ENCODE data around the gene UHRF1. TPM values are rescaled to one million over a fixed set of nuclear protein-coding genes. Genes with fewer than 3 reads are reported as not detected.
"Not testable (repeated sequence)": the region's sequence is repeated elsewhere in the genome, so short reads cannot be mapped to it uniquely, and the experiment has no call there.

Gene UHRF1
- polyA plus RNA-seq, 1 donor: 40.1 TPM

DNA sequence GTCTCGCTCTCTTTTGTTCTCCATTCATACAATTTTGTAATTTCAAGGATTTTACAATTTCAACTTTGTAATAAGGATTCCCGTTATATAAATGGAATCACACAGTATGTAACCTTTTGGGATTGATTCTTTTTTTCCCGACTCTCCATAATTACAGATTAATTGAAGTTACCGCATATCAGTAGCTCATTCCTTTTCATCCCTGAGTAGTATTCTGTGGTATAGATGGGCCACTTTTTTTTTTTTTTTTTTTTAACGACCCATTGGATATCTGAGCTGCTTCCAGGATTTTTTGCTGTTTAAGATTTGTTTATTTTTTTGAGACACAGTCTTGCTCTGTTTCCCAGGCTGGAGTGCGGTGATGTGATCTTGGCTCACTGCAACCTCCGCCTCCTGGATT is 27.8 kb downstream of the UHRF1 start:
- no peak for DNase-seq

DNA sequence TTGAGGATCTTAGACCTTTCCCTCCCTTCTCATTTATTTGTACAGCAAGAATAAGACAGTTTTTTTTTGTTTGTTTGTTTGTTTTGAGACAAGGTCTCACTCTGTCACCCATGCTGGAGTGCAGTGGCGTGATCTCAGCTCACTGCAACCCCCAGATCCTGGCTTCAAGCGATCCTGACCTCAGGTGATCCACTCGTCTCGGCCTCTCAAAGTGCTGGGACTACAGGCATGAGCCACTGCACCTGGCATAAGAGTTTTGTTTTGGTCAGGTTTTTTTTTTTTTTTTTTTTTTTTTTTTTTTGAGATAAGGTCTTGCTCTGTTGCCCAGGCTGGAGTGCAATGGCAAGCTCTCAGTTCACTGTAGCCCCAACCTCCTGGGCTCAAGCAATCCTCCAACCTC is 29.2 kb downstream of the UHRF1 start:
- not testable (repeated sequence) for DNase-seq

DNA sequence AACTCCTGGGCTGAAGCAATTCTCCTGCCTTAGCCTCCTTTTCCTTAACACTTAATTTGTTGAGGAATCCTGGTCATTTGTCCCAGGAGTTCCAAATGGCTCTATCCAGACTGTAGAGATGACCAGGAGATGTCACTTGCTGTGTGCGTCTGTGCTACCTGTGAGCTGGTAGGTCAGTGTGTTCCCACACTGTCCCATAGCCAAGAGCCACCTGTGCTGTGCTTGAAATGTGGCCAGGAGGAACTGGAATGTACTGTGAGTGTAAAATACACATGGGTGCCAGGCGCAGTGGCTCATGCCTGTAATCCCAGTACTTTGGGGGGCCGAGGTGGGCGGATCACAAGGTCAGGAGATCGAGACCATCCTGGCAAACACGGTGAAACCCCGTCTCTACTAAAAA is 30.2 kb downstream of the UHRF1 start:
- DNase-seq: no peak

DNA sequence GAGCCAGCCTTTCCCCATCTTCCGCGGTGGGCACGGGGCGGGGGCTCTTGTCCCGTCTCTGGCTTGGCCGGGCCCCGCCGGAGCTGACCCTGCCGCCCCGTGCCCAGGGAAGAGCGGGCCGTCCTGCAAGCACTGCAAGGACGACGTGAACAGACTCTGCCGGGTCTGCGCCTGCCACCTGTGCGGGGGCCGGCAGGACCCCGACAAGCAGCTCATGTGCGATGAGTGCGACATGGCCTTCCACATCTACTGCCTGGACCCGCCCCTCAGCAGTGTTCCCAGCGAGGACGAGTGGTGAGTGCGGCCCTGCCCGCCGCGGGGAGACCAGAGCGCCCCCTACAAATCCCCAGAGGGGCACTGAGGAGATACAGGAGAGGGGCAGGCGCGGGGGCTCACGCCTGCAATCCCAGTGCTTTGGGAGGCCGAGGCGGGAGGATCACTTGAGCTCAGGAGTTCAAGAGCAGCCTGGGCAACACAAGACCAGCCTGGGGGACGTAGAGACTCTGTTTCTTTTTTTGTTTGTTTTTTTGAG is 32.4 kb downstream of the UHRF1 start:
- not testable (repeated sequence) for DNase-seq

DNA sequence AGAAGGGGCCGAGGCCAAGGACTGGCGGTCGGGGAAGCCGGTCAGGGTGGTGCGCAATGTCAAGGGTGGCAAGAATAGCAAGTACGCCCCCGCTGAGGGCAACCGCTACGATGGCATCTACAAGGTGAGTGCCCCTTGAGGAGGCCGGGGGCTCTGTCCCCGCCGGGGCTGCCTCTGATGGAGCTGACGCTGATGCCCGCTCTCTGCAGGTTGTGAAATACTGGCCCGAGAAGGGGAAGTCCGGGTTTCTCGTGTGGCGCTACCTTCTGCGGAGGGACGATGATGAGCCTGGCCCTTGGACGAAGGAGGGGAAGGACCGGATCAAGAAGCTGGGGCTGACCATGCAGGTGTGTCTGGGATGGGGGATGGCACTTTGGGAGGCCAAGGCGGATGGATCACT is 41.3 kb downstream of the UHRF1 start:
- DNase-seq: not testable (repeated sequence)

DNA sequence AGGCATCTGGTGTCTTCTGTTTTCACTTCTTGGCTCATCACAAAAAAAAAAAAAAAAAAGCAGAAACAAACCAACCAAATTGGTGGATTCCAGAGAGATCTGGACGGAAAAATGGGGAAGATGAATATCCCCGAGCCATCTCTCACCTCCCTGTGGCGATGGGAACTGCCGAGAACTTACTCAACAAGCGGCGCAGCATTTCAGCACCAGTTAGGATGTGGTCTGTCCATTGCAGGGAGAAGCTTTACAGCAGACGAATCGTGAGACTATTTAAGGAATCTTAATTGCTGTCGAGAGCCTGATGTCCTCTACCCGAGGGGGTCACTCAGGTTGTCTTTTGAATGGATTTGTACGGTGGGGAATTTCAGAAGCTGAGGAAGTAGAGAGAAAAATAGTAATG is 42.4 kb downstream of the UHRF1 start:
- DNase-seq: no peak

DNA sequence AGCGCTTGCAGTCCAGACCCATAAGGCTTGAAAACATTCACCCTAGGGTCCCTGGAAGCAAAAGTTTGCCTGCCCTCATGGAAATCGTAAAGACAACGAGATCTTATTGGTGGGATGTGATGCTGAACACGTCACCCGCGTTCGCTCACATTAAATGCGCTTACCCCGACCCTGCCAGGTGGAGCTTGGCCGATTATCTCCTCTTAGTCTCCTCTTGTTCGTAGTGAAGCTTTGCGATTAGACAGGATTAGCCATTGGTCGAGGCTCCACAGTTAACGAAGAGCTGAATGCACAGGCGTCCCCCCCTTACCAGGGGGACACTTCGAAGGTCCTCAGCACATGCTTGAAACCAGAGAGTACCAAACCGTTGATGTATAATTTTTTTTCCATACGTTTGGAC is 43.6 kb downstream of the UHRF1 start:
- DNase-seq: no peak

DNA sequence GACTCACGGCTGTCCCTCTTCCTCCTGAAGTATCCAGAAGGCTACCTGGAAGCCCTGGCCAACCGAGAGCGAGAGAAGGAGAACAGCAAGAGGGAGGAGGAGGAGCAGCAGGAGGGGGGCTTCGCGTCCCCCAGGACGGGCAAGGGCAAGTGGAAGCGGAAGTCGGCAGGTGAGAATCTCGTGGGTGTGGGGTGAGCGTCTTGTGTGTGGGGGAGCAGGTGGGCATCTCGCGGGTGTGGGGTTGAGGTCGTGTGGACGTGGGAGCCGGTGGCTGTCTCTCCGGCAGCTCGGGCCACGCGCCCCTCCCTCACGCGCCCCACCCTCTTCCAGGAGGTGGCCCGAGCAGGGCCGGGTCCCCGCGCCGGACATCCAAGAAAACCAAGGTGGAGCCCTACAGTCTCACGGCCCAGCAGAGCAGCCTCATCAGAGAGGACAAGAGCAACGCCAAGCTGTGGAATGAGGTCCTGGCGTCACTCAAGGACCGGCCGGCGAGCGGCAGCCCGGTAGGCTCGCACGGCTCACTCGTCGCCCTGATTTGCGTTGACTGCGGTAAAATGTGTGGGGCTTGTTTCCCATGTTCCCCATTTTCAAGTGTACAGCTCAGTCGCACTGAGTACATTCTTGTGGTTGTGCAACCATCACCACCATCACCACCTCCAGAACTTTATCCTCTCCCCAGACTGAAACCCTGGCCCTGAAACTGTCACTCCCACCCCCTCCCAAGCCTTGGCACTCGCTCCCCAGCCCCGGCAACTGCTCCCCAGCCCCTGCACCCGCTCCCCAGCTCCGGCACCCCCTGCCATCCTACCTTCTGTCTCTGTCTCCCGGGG is 45.2 kb downstream of the UHRF1 start:
- DNase-seq: not testable (repeated sequence)

DNA sequence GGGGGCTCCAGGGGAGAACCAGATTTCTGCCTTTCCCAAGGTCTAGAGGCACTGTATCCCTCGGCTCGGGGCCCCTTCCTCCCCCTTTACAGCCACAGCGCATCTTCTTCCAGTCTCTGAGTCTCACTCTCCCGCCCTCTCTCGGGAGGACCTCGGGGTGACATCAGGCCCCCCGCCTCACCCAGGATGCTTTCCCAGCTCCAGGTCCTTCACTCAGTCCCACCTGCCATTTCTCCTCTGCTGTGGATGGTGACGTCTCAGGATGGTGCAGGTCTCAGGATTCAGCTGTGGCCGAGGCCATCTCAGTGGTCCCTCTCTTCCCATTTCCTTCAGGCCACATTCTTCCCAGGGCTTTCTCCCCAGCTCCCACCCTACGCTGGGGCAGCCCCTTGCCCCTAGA is 46.0 kb downstream of the UHRF1 start:
- no peak for DNase-seq

DNA sequence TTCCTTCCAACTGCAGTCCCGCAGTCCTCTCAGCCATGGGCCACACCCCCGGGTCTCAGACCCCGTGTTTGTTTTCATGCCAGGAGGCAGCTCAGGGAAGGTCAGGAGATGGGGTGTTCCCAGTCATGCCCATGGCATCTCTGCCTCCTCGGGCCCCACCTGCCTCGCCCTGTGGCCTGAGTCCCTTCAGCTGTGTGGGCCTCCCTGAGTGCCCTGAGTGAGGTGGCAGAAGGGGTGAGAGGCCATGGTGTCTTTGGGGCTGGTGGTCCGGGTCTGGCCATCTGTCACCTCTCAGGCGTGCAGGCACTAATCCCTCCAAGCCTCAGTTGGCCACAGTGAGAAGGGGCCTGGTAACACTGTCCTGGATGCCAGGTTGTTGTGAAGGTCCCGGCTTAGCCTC is 48.7 kb downstream of the UHRF1 start:
- DNase-seq: no peak

DNA sequence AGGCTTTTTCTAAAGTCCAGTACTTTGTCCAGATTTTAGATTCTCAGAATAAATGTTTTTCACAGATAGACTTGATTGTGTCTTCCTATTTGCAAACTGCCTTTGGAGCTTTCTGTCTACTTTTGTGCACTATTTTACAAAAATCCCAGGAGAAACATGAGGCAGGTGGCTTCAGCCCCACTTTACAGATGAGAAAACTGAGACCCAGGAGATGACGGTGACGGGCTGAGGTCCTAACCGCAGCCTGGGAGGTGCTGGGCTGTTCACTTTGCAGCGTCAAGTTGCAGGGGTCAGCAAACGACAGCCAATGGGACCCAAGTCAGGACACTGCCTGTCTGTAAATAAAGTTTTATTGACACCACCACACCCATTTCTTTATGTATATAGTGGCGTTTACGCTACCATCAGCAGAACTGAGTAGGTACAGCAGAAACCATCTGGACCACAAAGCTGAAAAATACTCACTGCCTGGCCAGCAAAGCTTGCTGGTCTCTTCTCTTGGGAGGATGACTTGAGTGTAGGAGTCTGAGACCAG is 52.9 kb downstream of the UHRF1 start:
- no peak for DNase-seq

DNA sequence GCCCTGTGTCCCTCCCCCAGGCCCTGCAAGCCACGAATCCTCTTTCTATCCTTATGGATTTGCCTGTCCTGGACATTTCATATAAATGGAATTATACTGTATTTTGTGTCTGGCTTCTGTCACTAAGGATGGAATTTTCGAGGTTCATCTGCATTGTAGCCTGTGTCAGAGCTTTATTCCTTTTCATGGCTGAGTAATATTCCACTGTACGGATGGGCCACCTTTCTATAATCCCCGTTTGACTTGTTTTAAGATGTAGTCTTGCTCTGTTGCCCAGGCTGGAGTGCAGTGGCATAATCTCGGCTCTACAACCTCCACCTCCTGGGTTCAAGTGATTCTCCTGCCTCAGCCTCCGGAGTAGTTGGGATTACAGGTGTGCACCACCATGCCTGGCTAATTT is 55.8 kb downstream of the UHRF1 start:
- no peak for DNase-seq

DNA sequence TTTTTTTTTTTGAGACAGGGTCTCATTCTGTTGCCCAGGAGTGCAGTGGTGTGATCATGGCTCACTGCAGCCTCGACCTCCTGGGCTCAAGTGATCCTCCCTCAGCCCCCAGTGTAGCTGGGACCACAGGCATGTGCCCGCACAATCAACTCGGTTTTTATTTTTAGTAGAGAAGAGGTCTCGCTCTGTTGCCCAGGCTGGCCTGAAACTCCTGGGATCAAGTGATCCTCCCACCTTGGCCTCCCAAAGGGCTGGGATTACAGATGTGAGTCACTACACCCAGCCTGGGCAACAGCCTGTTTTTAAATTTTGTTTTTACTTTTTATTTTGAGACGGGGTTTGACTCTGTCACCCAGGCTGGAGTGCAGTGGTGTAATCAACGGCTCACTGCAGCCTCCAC is 57.3 kb downstream of the UHRF1 start:
- DNase-seq: no peak

DNA sequence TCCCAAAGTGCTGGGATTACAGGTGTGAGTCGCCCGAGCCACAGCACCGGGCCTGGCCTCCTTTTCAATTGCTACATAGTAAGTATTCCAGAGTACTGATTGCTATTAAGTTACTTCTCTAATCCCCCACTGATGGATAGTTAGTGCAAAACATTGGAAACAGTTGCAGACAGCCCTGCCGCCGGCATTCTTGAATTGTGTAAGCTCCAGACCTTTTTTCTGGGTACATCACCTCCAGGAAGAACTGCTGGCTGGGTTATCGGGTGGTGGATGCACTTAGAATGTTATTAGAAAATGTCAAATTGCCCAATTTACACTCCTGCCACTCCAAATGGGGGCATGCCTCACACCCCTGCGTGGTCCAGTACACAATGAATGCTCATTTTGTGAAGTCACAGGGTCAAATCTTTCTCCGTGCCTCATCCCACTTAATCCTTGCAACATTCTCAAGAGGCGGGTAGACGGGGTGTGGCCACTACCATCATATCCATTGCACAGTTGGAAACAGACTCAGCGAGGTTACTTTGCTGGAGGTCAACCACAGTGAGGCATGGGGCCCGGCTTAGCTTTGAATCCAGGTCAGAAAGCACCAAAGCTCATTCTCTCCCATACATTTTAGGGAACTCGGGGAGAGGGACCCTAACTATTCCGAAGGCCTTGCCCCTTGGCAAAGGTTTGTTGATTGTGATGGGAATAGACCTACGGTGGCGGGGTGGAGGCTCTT is 58.6 kb downstream of the UHRF1 start:
- DNase-seq: no peak

DNA sequence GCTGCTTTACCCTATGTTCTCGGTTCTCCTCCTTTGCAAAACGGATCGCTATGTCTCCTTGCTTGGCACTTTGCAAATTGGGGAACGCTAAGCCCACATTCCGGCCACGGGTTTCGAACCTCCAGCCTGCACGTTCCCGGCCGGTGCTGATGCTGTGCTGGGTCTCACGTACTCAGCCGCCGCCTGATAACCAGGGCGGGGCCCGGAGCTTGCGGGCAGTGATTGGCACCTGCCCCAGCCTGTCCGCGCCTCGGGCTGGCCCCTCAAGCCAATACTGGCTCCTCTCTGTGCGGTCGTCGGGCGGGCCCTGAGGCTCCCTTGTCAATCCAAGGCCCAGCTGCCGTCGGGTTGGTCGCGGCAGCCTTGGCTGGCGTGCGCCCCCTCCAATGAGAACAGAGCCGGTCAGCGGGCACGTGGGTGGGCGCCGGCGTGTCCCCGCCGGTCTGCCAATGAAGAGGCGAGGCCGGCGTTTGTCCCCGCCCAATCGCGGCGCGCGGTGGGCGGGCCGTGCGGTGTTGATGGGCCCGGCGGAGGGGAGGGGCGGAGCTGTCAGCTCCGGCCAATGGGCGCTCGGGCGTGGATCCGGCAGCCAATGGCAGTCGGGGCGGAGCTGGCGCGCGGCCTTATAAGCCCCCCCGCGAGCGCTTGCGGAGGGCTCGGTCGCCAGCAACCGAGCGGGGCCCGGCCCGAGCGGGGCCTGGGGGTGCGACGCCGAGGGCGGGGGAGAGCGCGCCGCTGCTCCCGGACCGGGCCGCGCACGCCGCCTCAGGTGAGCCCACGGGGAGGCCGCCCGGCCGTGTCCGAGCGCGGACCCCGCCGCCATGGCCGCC is 59.4 kb downstream of the UHRF1 start, which contains the start of gene KDM4B:
KDM4B (plus strand) TSS at position 652 of the 830 bp plus-strand sequence. CDS start 63,778 bp downstream, outside the sequence.
- peak; percentile 100 for DNase-seq

DNA sequence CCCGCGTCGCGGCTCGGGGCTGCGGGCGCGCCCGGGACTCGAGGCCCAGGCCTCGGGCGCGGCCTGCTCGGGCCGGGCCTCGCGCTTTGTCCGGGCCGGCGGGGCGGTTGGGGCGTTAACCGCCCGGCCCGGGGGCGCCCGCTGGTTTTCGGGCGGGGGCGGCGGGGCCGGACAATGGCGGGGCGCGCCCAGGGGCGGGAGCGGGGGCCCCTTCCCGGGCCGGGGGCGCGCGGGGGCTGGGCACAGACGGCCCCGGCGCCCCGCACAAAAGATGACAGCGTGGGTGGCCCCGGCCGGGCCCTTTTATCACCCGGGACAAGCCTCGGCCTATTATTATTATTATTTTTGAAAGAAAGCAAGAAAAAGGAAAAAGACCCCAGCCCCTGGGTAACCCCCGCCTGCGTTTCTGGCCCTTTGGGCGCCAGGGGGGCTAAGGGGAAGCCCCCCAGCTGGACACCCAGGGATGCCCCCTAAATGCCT is 60.0 kb downstream of the UHRF1 start:
- DNase-seq: no peak

DNA sequence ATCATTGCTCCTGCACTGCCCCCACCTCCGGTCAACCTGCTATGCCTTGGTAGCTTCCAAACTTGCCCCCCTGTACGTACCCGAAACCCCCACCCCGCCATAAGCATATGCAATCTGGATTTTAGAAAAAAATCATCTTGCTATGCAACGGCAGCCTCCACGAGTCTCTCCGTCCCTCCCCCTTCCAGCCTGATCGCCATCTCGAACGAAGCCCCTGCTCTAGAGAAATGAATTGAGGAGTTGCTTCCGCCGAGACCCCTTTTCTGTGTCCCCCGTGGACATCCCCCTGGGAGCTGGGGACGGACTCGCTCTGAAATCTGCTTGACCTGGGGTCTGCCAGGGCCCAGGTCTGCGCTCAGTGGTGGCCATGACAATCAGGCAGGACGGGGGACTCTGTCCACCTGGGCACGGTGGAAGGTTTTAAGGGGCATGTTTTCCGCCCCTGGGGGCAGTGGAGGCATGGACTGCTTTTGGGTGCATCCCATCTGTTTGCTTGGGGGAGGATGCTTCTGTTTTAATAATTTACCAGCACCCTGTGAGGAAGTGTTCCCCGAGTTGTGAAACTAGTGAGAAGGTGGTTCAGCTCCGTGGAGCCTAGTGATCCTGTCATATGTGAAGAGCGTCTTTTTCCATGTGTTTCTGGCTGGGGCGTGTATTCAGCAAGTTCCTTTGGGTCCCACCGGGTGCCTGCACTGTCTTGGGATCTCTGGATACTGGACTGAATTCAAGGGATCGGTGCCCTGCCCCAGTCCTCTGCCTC is 60.7 kb downstream of the UHRF1 start:
- no peak for DNase-seq

DNA sequence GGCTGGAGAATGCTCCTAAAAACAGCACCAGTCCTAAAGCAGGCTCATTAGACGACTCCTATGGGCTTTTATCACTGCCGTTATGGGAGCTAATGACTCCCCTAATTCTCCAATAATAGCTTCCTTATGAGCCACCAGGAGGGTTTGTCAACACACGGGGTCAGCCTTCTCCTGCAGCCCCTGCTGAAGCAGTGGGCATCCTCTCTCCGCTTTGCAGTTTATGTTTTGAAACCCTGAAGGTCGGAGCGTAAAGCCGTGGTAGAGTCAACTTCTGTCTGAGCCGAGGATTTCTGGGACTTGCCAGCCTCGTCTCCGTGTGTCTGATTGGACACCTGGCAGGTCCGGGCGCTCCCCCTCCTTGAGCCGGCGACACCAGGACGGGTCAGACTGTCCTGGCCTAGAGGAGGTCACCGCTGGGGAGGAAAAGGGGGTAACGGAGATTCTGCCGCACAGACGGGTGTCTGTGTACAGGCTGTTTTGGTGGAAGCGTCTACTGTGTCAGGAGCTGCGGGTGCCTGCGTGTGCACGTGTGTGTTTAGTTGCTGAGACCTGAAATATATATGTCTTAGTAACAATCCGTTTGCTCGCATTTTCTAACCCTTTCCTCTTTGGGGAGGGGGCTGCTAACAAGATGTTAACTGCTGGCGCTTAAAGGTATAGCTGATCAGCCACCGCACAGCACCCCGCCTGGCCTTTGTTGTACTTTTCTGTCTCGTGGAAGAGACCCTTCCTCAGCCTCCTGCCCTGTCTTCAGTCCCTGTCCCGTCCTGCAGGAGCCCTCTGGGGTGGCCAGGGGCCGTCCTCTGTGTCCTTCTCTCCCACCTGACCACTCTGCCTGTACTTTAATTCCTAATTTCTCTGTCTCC is 61.5 kb downstream of the UHRF1 start:
- no peak for DNase-seq

DNA sequence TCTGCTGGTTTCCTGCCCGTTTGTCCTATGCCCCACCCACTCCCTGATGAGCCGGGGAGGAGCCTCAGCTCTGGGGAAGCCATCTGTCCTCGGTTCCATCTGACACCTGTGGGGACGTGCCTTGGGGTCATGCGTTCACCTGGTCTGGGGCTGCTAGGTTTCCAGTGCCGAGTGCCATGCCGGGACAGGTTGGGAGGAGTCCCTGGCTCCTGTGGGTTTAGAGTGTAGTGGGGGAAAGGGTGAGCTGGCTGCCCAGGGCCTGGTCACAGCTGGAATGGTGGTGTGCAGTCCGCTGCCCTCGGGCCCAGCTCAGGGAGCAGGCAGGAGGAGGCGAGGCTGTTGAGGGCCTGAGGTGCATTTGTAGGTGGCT is 62.1 kb downstream of the UHRF1 start:
- DNase-seq: no peak

DNA sequence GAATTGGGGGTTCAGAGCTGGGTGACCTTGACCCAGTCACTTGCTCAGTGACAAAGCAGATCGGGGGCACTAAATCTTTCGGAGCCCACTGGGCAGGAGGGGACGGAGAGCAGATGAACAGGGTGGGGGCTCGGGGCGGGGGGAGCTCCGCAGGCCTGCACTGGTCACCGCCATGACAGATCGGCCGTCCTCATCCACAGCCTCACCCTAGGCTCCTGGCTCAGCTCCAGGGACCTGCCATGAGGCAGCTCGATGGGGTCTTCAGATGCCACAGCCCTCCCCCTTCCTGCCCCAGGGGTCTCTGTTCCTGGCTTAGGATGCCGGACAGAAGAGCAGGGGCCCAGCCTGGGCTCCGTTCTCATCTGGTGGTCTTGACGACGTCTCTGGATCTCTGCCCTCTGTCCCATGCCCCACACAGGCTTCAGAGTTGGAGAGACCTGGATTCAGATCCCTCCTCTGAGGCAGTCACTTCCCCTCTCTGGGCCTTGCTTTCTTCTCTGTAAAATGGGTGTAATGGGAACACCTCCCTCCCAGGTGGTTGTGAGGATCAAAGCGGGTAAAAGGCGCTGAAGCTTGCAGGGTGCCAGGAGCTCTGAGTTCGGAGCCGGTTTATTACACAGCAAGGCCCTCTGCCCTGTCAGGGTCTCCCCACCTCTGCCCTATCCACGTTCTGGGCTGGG is 62.7 kb downstream of the UHRF1 start:
- DNase-seq: no peak
